GM12892 (cell line): ENCODE measurements around the gene WFDC1.

Experiments used
- DNase-seq: peaks from one replicate; pipeline ENCODE4 v3.0.0; 2011; ENCODE audit not compliant: insufficient read length
- FAIRE-seq: peaks from 2 replicates; lab custom pipeline; 2011; peaks lifted over from hg19 to GRCh38; lab: Jason Lieb, UNC
- POLR2A ChIP-seq: IDR thresholded peaks from 2 replicates; pipeline ENCODE4 v1.6.1; 2011; ENCODE audit warnings: low read depth, low read length, control low read depth
- POLR2AphosphoS5 ChIP-seq: IDR thresholded peaks from 2 replicates; pipeline ENCODE4 v1.6.1; 2011; ENCODE audit warnings: low read depth, low read length, control low read depth
- TAF1 ChIP-seq: IDR thresholded peaks from 2 replicates; pipeline ENCODE4 v1.6.1; 2011; ENCODE audit warnings: low read depth, mild to moderate bottlenecking, control low read depth, low read length, borderline replicate concordance

Gene WFDC1

GRCh38 chr16:84322749-84323148, 28.1 kb downstream of the WFDC1 start:
- FAIRE-seq (no peak), DNase-seq (no peak)
- TF ChIP-seq TAF1 (no peak), POLR2AphosphoS5 (no peak), POLR2A (no peak)

GRCh38 chr16:84323606-84324005, 28.9 kb downstream of the WFDC1 start:
- TF ChIP-seq POLR2A (no peak), TAF1 (no peak), POLR2AphosphoS5 (no peak)
- DNase-seq (no peak), FAIRE-seq (no peak)

- DNase-seq (no peak), FAIRE-seq (no peak)
- no peak for TF ChIP-seq POLR2A
- no peak for TF ChIP-seq TAF1
- TF ChIP-seq POLR2AphosphoS5, result no peak
Observed at GRCh38 chr16:84324434-84325262, 30.0 kb downstream of the WFDC1 start.

GRCh38 chr16:84326545-84326944, 31.9 kb downstream of the WFDC1 start:
- no peak for FAIRE-seq
- TF ChIP-seq TAF1 (no peak), POLR2AphosphoS5 (no peak), POLR2A (no peak)
- DNase-seq, result no peak

GRCh38 chr16:84327926-84328505, 33.3 kb downstream of the WFDC1 start:
- TF ChIP-seq POLR2A (no peak), TAF1 (no peak), POLR2AphosphoS5 (no peak)
- FAIRE-seq, result no peak
- DNase-seq, result no peak

GRCh38 chr16:84329016-84329415, 34.3 kb downstream of the WFDC1 start:
- FAIRE-seq (no peak), DNase-seq (no peak)
- TF ChIP-seq TAF1 (no peak), POLR2A (no peak), POLR2AphosphoS5 (no peak)

- FAIRE-seq (no peak), DNase-seq (no peak)
- no peak for TF ChIP-seq POLR2AphosphoS5
- TF ChIP-seq POLR2A, result no peak
- TF ChIP-seq TAF1, result no peak
Observed at GRCh38 chr16:84329843-84330684, 35.4 kb downstream of the WFDC1 start.

GRCh38 chr16:84330685-84331050, 36.0 kb downstream of the WFDC1 start:
- DNase-seq (no peak), FAIRE-seq (no peak)
- no peak for TF ChIP-seq TAF1
- TF ChIP-seq POLR2A, result no peak
- TF ChIP-seq POLR2AphosphoS5, result no peak

GRCh38 chr16:84331998-84332780, 37.5 kb downstream of the WFDC1 start:
- TF ChIP-seq TAF1 (no peak), POLR2A (no peak), POLR2AphosphoS5 (no peak)
- FAIRE-seq, result no peak
- DNase-seq, result no peak

GRCh38 chr16:84332975-84333684, 38.5 kb downstream of the WFDC1 start:
- TF ChIP-seq TAF1, result no peak
- TF ChIP-seq POLR2AphosphoS5, result no peak
- no peak for TF ChIP-seq POLR2A
- FAIRE-seq (no peak), DNase-seq (no peak)

GRCh38 chr16:84334058-84334457, 39.4 kb downstream of the WFDC1 start:
- FAIRE-seq, result no peak
- TF ChIP-seq POLR2AphosphoS5 (no peak), POLR2A (no peak), TAF1 (no peak)
- DNase-seq, result no peak
